Caco-2 (cell line): ENCODE data around the gene NBDY. TPM values are rescaled to one million over a fixed set of nuclear protein-coding genes. Genes with fewer than 3 reads are reported as not detected.

Source experiments
- BruUV-seq: library from RNA; stranded (reverse); fragments of 400-500 nt; replicated peaks from 2 replicates; lab custom pipeline; 2021; lab: Mats Ljungman, UMichigan
- CTCF ChIA-PET: fragments of 300-600 bp; sonication (Branson Sonifier 250); formaldehyde crosslinking; loops from one replicate; lab custom pipeline; 2022; ENCODE audit warnings: antibody characterized with exemption; lab: Charles Lee
- POLR2A ChIA-PET: fragments of 300-600 bp; sonication (Branson Sonifier 250); formaldehyde crosslinking; loops from one replicate; lab custom pipeline; 2022; ENCODE audit warnings: antibody characterized with exemption; lab: Charles Lee
- DNase-seq, 2 experiments: peaks; one replicate each; pipeline versions ENCODE4 v3.0.0 to v3.0.0-alpha.2; 2020 to 2022
- H3K27me3 ChIP-seq: replicated peaks from 2 replicates; pipeline ENCODE4 v1.6.0; 2011; ENCODE audit warnings: low read length; ENCODE audit not compliant: control insufficient read depth, insufficient read depth
- H3K36me3 ChIP-seq: 2 replicates; pipeline ENCODE4 v1.5.1; 2011; ENCODE audit warnings: low read length; ENCODE audit not compliant: control insufficient read depth, insufficient read depth
- H3K4me1 ChIP-seq: fragments of 250-450 bp; sonication (Bioruptor Pico); 2 replicates; pipeline ENCODE4 v1.5.1; 2020; ENCODE audit warnings: mild to moderate bottlenecking
- H3K4me3 ChIP-seq: 2 replicates; pipeline ENCODE4 v1.5.1; 2011; ENCODE audit warnings: low read depth, mild to moderate bottlenecking, control low read depth, low read length
- H3K9me3 ChIP-seq: fragments of 250-450 bp; sonication (Bioruptor Pico); 2 replicates; pipeline ENCODE4 v1.5.1; 2020; ENCODE audit warnings: mild to moderate bottlenecking, moderate library complexity
- H3K27ac Mint-ChIP-seq: one replicate; pipeline ENCODE4 v1.8.0; 2022; ENCODE audit warnings: mixed read lengths; ENCODE audit not compliant: unreplicated experiment
- H3K27me3 Mint-ChIP-seq: one replicate; pipeline ENCODE4 v1.8.0; 2022; ENCODE audit warnings: mixed read lengths; ENCODE audit not compliant: insufficient read depth, unreplicated experiment
- H3K36me3 Mint-ChIP-seq: one replicate; pipeline ENCODE4 v1.8.0; 2022; ENCODE audit warnings: mild to moderate bottlenecking, mixed read lengths; ENCODE audit not compliant: insufficient read depth, unreplicated experiment
- H3K4me1 Mint-ChIP-seq: one replicate; pipeline ENCODE4 v1.8.0; 2022; ENCODE audit warnings: low read depth, mixed read lengths; ENCODE audit not compliant: unreplicated experiment
- H3K4me3 Mint-ChIP-seq: one replicate; pipeline ENCODE4 v1.8.0; 2022; ENCODE audit warnings: mild to moderate bottlenecking, moderate library complexity, mixed read lengths; ENCODE audit not compliant: unreplicated experiment
- H3K9me3 Mint-ChIP-seq: one replicate; pipeline ENCODE4 v1.8.0; 2022; ENCODE audit warnings: mixed read lengths; ENCODE audit not compliant: unreplicated experiment
- intact Hi-C: fragments of 100-400 bp; cut with micrococcal nuclease; formaldehyde crosslinking; loops from one replicate; pipeline ENCODE4 v1.10.0; 2022; ENCODE audit not compliant: unreplicated experiment
- total RNA-seq: library from RNA; stranded (reverse); gene quantifications from 2 replicates; pipeline ENCODE4 v1.2.3, GENCODE V29; 2022
- TF ChIP-seq, protein P1 (sequence below), 2 experiments: fragments of 200-600 bp in 1 of 2; IDR thresholded peaks; 1 replicate in 1 of 2; 2 replicates in 1 of 2; pipeline versions ENCODE4 v1.5.1 to v1.8.0; 2011 to 2022; ENCODE audit warnings: antibody characterized with exemption in 1 of 2, control low read depth in 1 of 2, inconsistent platforms in 1 of 2, low read depth in 1 of 2, low read length in 1 of 2, mild to moderate bottlenecking in 1 of 2, moderate library complexity in 1 of 2; ENCODE audit not compliant: insufficient read depth in 1 of 2, severe bottlenecking in 1 of 2, unreplicated experiment in 1 of 2

NBDY gene
- total RNA-seq, 1 experiment from 2014 or later, result 29.4 TPM

DNA sequence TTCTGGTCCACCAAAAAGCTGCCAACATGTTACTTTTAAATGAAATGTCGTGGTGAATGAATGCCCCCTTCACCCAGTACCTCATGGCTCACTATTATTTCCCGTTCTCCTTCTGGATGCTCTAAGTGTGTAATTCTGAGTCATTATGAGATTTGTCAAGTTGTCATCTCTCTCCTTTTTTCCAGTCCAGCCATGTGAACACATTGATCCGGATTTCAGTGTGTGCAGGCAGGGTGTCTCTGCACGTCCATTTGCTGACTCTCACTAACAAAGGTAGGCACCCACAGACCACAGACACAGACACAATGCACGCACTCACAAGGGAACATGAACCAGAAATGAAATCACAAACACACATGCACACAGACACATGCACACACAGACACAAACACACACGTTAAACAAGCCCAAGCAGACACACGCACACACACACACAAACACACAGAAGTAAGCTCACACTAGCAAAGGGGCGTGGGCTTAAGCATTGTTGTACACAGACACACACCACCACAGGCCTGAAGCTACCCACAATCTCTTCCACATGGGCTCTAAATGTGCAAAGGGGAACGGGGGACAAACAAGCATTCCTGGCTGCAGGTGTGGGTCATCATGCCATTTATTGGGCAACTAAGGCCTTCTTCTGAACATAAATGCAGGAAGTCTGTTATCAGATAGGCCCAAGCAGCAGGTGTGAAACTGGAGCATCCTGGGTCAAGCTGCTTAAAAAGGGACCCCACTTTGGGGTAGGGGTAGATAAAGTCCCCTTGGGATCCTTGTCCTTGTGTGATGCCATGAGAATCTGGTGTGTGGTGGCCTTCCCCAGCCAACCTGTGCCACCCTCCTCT is 58.1 kb downstream of the NBDY start:
- Mint-ChIP-seq H3K4me1 (no peaks in the 10 kb centered on the region), H3K36me3 (peaks cover 6% of the 10 kb centered on the region), H3K27ac (no peak overlapping the region), H3K4me3 (no peak overlapping the region), H3K9me3 (no peaks in the 10 kb centered on the region), H3K27me3 (no peaks in the 10 kb centered on the region)
- no TSS peak for BruUV-seq
- DNase-seq, result no peak
- intact Hi-C loops, result no loop called here
- Histone ChIP-seq H3K4me1 (no peaks in the 10 kb centered on the region), H3K4me3 (no peak overlapping the region), H3K36me3 (no peaks in the 10 kb centered on the region), H3K9me3 (no peaks in the 10 kb centered on the region), H3K27me3 (no peaks in the 10 kb centered on the region)
- CTCF ChIA-PET, result no interaction called here
- POLR2A ChIA-PET, result no interaction called here
- TF ChIP-seq, protein P1, sequence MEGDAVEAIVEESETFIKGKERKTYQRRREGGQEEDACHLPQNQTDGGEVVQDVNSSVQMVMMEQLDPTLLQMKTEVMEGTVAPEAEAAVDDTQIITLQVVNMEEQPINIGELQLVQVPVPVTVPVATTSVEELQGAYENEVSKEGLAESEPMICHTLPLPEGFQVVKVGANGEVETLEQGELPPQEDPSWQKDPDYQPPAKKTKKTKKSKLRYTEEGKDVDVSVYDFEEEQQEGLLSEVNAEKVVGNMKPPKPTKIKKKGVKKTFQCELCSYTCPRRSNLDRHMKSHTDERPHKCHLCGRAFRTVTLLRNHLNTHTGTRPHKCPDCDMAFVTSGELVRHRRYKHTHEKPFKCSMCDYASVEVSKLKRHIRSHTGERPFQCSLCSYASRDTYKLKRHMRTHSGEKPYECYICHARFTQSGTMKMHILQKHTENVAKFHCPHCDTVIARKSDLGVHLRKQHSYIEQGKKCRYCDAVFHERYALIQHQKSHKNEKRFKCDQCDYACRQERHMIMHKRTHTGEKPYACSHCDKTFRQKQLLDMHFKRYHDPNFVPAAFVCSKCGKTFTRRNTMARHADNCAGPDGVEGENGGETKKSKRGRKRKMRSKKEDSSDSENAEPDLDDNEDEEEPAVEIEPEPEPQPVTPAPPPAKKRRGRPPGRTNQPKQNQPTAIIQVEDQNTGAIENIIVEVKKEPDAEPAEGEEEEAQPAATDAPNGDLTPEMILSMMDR (IDR thresholded peaks at IDR 0.05; ENCODE audit: insufficient read depth in 1 of 2, low read depth in 1 of 2, low read length in 1 of 2, severe bottlenecking in 1 of 2, unreplicated experiment in 1 of 2), result no peak

DNA sequence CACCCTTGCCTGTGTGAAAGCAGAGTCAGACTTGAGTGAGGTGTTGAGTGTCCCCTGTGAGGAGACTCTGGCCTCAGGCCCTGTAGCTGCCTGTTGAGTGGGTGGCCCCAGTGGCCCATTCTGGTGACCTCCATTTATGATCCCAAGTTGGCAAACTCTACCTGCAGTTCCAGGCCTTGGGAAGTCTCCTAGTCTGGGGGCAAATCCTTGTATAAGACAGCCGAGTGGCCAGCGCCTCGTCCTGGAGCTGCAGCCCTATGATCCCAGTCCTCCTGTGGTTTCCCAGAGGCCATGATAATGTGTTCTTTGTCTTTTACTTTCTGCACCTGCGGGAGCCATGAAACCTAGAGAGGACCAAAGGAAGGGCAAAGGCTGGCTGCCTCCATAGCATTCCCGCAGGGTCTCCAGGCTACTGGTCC is 58.7 kb downstream of the NBDY start:
- no peaks in the 10 kb centered on the region for H3K9me3 Mint-ChIP-seq
- no peak overlapping the region for H3K27ac Mint-ChIP-seq
- Histone ChIP-seq H3K4me3 (no peak overlapping the region), H3K36me3 (no peaks in the 10 kb centered on the region), H3K27me3 (no peaks in the 10 kb centered on the region), H3K9me3 (no peaks in the 10 kb centered on the region), H3K4me1 (no peaks in the 10 kb centered on the region)
- no peak for DNase-seq
- H3K36me3 Mint-ChIP-seq, result peaks cover 3% of the 10 kb centered on the region
- no peak overlapping the region for H3K4me3 Mint-ChIP-seq
- TF ChIP-seq, protein P1 (IDR thresholded peaks at IDR 0.05; ENCODE audit: insufficient read depth in 1 of 2, low read depth in 1 of 2, low read length in 1 of 2, severe bottlenecking in 1 of 2, unreplicated experiment in 1 of 2), result no peak
- ChIA-PET POLR2A (no interaction called here), CTCF (no interaction called here)
- H3K4me1 Mint-ChIP-seq, result no peaks in the 10 kb centered on the region
- BruUV-seq, result no TSS peak
- H3K27me3 Mint-ChIP-seq, result no peaks in the 10 kb centered on the region
- intact Hi-C loops, result no loop called here

DNA sequence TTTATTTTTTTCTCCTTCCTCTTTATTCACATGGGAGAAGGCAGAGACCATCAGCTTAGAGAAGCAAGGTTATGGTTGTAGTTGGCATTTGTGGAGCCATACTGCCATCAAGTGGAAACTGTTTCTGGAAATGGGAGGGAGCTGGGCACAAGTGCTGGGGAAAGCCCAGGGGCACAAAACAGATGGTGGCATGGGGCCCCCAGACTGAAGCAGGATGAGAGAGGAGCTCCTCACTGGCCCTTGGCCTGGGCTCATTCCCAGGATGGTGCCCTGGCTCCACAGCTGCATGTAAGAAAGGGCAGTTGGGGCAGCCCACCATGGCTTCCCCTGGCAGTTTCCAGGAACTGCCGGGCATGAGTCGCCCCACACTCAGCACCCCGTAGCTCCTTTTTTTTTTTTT is 59.2 kb downstream of the NBDY start:
- H3K9me3 Mint-ChIP-seq, result no peaks in the 10 kb centered on the region

More for the DNA sequence above, 59.2 kb downstream of the NBDY start:
- Mint-ChIP-seq H3K27me3 (no peaks in the 10 kb centered on the region), H3K4me1 (no peaks in the 10 kb centered on the region), H3K36me3 (no peaks in the 10 kb centered on the region), H3K27ac (no peak overlapping the region), H3K4me3 (no peak overlapping the region)
- Histone ChIP-seq H3K4me1 (no peaks in the 10 kb centered on the region), H3K27me3 (no peaks in the 10 kb centered on the region), H3K9me3 (no peaks in the 10 kb centered on the region), H3K4me3 (no peak overlapping the region), H3K36me3 (no peaks in the 10 kb centered on the region)
- CTCF ChIA-PET, result no interaction called here
- no TSS peak for BruUV-seq
- DNase-seq, result no peak
- TF ChIP-seq, protein P1 (IDR thresholded peaks at IDR 0.05; ENCODE audit: insufficient read depth in 1 of 2, low read depth in 1 of 2, low read length in 1 of 2, severe bottlenecking in 1 of 2, unreplicated experiment in 1 of 2), result no peak
- POLR2A ChIA-PET, result no interaction called here
- intact Hi-C loops, result no loop called here
